ENCODE results near the gene LRFN5.

LRFN5 gene

GRCh38 chr14:41641690-41642089 is 35.0 kb downstream of the LRFN5 start:
- no peak for TF ChIP-seq CTCF (conservative IDR thresholded peaks at IDR 0.05; ENCODE audit: low read depth, low read length)
- DNase-seq (ENCODE audit: low read depth): no peak
- no peak overlapping the region for H3K4me3 ChIP-seq (ENCODE audit: low read length)

- no peak overlapping the region for H3K4me3 ChIP-seq (ENCODE audit: low read length)
- TF ChIP-seq CTCF (conservative IDR thresholded peaks at IDR 0.05; ENCODE audit: low read depth, low read length): no peak
Observed at GRCh38 chr14:41642367-41642766, 35.7 kb downstream of the LRFN5 start.

DNA sequence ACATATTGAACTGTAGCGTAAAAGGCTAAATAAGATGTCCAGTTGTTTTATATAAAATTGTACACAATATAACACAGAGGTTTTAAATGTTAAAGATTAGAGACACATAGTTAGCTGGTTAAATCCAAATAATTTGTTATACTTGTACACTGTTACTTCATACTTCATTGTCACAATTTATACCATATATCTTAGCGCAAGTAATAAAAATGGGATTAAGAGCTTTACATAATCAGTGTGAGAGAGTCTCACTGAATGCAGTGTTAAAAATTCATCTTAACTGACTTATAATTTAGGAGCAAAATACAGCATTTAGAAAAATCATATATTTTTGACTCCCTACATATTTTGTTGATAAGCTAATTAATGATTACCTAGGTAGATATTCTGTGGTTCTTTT is 36.1 kb downstream of the LRFN5 start:
- TF ChIP-seq CTCF (conservative IDR thresholded peaks at IDR 0.05; ENCODE audit: low read depth, low read length): no peak
- H3K4me3 ChIP-seq (ENCODE audit: low read length): no peak overlapping the region
- no peak for DNase-seq (ENCODE audit: low read depth)

More at GRCh38 chr14:41642367-41642766, 35.7 kb downstream of the LRFN5 start:
- DNase-seq (ENCODE audit: low read depth): peak; percentile 75

DNA sequence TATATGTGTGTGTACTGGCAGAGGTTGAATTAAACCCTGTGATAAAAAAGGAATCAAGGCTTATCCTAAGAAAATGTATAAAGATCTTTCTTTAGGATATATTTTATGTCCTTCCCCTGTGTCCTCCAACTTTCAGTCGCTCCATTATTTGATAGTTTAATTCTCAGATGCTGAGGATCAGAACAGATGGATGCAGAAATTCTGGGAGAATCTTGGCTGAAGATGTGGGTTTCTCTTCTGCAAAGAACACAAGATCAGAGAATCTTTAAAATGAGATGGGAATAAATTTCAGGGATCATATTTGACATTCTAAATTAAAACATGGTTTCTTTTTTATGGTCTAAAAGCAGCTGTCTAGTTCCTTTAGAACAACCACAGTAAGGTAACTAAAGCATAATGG is 37.9 kb downstream of the LRFN5 start:
- TF ChIP-seq CTCF (conservative IDR thresholded peaks at IDR 0.05; ENCODE audit: low read depth, low read length): no peak
- no peak overlapping the region for H3K4me3 ChIP-seq (ENCODE audit: low read length)
- DNase-seq (ENCODE audit: low read depth): no peak

DNA sequence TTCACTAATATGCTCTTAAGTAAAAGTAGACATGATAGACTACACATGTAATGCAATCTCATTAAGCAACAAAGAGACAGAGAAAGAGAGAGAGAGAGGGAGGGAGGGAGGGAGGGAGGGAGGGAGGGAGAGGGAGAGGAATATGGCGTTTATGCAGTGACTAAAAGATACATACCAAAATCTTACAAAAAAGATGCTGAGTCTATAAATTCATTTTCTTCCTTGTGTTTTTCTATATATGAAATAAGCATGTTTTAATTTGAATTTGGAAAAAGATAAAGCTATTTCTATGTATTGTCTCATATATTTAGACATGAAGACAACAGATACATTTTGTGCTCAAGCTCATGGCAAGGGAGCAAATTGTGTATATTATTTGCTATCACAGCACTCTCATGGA is 44.1 kb downstream of the LRFN5 start:
- TF ChIP-seq CTCF (conservative IDR thresholded peaks at IDR 0.05; ENCODE audit: low read depth, low read length): no peak
- no peak overlapping the region for H3K4me3 ChIP-seq (ENCODE audit: low read length)
- DNase-seq (ENCODE audit: low read depth): no peak

- H3K4me3 ChIP-seq (ENCODE audit: low read length): no peak overlapping the region
- DNase-seq (ENCODE audit: low read depth): no peak
- no peak for TF ChIP-seq CTCF (conservative IDR thresholded peaks at IDR 0.05; ENCODE audit: low read depth, low read length)
Observed at GRCh38 chr14:41654196-41654595, 47.5 kb downstream of the LRFN5 start.

- no peak for DNase-seq (ENCODE audit: low read depth)
- H3K4me3 ChIP-seq (ENCODE audit: low read length): no peak overlapping the region
- TF ChIP-seq CTCF (conservative IDR thresholded peaks at IDR 0.05; ENCODE audit: low read depth, low read length): no peak
Observed at GRCh38 chr14:41662780-41663472, 56.2 kb downstream of the LRFN5 start.

Data from retinal pigment epithelial cell (primary cell).